PFSK-1 (cell line): ENCODE measurements around the gene SLITRK6.

Source experiments
- FOXP2 ChIP-seq: optimal IDR thresholded peaks from 2 replicates; pipeline ENCODE3; 2011; ENCODE audit warnings: borderline replicate concordance, control low read depth, inconsistent platforms; ENCODE audit not compliant: insufficient read depth; ENCODE audit errors: extremely low read length, extremely low read depth
- POLR2AphosphoS5 ChIP-seq: IDR thresholded peaks from 2 replicates; pipeline ENCODE4 v1.6.1; 2012; ENCODE audit warnings: low read depth, mild to moderate bottlenecking, control low read depth, low read length, moderate library complexity
- SIN3A ChIP-seq: IDR thresholded peaks from 2 replicates; pipeline ENCODE4 v1.6.1; 2012; ENCODE audit warnings: mild to moderate bottlenecking, low read length, moderate library complexity, borderline replicate concordance; ENCODE audit not compliant: insufficient read depth
- TAF1 ChIP-seq: IDR thresholded peaks from 2 replicates; pipeline ENCODE4 v1.6.1; 2012; ENCODE audit warnings: low read length, control low read depth, borderline replicate concordance; ENCODE audit not compliant: insufficient read depth
- TF ChIP-seq, protein P1 (sequence below), 2 experiments: IDR thresholded peaks; 2 replicates each; pipeline versions ENCODE4 v1.6.1 to v1.8.0; 2011 to 2012; ENCODE audit warnings: low read depth in 2 of 2, low read length in 2 of 2, control low read depth in 1 of 2, inconsistent platforms in 1 of 2, mild to moderate bottlenecking in 1 of 2, moderate library complexity in 1 of 2; ENCODE audit not compliant: insufficient read depth in 1 of 2

Gene SLITRK6

DNA sequence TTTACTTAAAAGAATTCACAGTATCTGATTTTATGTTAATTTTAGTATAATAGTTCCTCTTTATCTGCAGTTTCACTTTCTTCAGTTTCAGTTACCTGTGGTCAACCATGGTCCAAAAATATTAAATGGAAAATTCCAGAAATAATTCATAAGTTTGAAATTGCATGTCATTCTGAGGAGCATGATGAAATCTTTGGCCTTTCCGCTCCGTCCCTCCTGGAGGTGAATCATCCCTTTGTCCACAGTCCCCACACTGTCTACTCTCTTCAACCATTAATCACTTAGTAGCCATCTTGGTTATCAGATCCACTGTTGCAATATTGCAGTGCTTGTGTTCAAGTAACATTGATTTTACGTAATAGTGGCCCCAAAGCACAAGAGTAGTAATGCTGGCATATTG is 26.9 kb downstream of the SLITRK6 start:
- no peak for TF ChIP-seq FOXP2
- TF ChIP-seq, protein P1, sequence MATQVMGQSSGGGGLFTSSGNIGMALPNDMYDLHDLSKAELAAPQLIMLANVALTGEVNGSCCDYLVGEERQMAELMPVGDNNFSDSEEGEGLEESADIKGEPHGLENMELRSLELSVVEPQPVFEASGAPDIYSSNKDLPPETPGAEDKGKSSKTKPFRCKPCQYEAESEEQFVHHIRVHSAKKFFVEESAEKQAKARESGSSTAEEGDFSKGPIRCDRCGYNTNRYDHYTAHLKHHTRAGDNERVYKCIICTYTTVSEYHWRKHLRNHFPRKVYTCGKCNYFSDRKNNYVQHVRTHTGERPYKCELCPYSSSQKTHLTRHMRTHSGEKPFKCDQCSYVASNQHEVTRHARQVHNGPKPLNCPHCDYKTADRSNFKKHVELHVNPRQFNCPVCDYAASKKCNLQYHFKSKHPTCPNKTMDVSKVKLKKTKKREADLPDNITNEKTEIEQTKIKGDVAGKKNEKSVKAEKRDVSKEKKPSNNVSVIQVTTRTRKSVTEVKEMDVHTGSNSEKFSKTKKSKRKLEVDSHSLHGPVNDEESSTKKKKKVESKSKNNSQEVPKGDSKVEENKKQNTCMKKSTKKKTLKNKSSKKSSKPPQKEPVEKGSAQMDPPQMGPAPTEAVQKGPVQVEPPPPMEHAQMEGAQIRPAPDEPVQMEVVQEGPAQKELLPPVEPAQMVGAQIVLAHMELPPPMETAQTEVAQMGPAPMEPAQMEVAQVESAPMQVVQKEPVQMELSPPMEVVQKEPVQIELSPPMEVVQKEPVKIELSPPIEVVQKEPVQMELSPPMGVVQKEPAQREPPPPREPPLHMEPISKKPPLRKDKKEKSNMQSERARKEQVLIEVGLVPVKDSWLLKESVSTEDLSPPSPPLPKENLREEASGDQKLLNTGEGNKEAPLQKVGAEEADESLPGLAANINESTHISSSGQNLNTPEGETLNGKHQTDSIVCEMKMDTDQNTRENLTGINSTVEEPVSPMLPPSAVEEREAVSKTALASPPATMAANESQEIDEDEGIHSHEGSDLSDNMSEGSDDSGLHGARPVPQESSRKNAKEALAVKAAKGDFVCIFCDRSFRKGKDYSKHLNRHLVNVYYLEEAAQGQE (IDR thresholded peaks at IDR 0.05; ENCODE audit: insufficient read depth in 1 of 2, low read depth in 2 of 2, low read length in 2 of 2) = no peak
- no peak for TF ChIP-seq TAF1
- TF ChIP-seq SIN3A = no peak
- no peak for TF ChIP-seq POLR2AphosphoS5

DNA sequence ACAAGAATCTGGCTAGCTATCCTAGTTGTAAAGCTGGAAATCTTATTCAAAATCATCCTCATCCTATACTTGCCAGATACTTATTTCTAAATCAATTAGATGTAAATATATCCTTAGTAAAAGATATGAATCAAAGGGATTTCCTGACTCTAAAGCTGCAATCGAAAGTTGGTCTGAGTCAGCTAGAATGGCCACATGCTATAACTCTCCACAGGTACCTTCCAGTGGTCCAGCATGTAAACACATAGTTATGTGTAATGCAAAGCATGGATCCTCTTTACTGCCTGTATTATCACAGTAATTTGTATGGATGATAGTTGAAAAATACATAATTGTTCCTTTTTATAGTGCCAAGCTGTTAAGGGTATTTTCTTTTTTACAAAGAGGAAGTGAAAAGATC is 27.4 kb downstream of the SLITRK6 start:
- TF ChIP-seq SIN3A (no peak), POLR2AphosphoS5 (no peak), TAF1 (no peak), FOXP2 (no peak)
- TF ChIP-seq, protein P1 (IDR thresholded peaks at IDR 0.05; ENCODE audit: insufficient read depth in 1 of 2, low read depth in 2 of 2, low read length in 2 of 2) = no peak

DNA sequence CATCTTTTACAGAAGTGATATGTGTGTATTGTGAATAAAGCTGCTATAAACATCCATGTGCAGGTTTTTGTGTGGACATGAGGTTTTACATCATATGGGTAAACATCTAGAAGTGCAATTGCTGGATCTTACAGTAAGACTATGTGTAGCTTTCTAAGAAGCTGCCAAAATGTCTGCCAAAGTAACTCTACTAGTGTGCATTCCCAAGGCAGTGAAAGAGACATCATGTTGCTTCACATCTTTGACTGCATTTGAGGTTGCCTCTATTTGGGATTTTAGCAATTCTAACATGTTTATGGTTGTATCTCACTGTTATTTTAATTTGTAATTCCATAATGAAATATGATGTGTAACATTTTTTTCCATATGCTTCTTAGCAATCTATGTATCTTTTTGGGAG is 30.3 kb downstream of the SLITRK6 start:
- TF ChIP-seq SIN3A (no peak), POLR2AphosphoS5 (no peak), TAF1 (no peak), FOXP2 (no peak)
- TF ChIP-seq, protein P1 (IDR thresholded peaks at IDR 0.05; ENCODE audit: insufficient read depth in 1 of 2, low read depth in 2 of 2, low read length in 2 of 2) = no peak

DNA sequence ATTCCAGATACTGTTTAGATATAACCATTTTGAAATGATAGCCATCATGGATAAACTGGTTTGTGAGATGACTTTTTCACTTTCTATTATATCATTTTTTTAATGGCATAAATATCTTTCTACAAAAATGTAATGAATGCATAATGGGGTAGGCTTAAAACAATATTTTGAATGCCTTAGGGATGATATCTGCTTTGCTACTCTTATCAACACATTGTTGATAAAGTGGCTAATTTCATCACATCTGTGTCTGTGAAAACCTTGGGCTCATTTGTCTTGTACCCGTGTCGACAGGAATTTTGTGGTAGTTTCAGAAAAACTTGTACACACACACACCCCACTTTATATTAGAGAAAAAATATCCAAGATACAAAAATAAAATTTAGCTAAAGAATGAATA is 44.1 kb downstream of the SLITRK6 start:
- TF ChIP-seq FOXP2 (no peak), POLR2AphosphoS5 (no peak), TAF1 (no peak), SIN3A (no peak)
- TF ChIP-seq, protein P1 (IDR thresholded peaks at IDR 0.05; ENCODE audit: insufficient read depth in 1 of 2, low read depth in 2 of 2, low read length in 2 of 2) = no peak
